Neutrophil (primary cell): ENCODE results near the gene NPHP4.

ENCODE experiments used
- H3K27ac ChIP-seq: fragments of 200-600 bp; sonication (generic); 2 replicates; pipeline ENCODE4 v1.5.1; 2016; ENCODE audit warnings: mild to moderate bottlenecking, moderate library complexity
- H3K27me3 ChIP-seq: fragments of 200-600 bp; sonication (generic); 2 replicates; pipeline ENCODE4 v1.6.0; 2016; ENCODE audit warnings: mild to moderate bottlenecking
- H3K36me3 ChIP-seq: fragments of 200-600 bp; sonication (generic); 2 replicates; pipeline ENCODE4 v1.5.1; 2017
- H3K4me1 ChIP-seq, 2 experiments: fragments of 200-600 bp in 1 of 2; sonication (generic) in 1 of 2; 1 replicate in 1 of 2; 2 replicates in 1 of 2; pipeline versions ENCODE4 v1.5.1 to v1.6.1; 2013 to 2016; ENCODE audit warnings: low read depth in 1 of 2, low read length in 1 of 2, mild to moderate bottlenecking in 1 of 2, moderate library complexity in 1 of 2; ENCODE audit not compliant: control insufficient read depth in 1 of 2, insufficient read depth in 1 of 2
- H3K4me3 ChIP-seq, 2 experiments: fragments of 200-600 bp in 1 of 2; sonication (generic) in 1 of 2; 1 replicate in 1 of 2; 2 replicates in 1 of 2; pipeline ENCODE4 v1.5.1; 2013 to 2016; ENCODE audit warnings: low read depth in 1 of 2, low read length in 1 of 2, mild to moderate bottlenecking in 1 of 2, moderate library complexity in 1 of 2
- H3K9me3 ChIP-seq: fragments of 200-600 bp; sonication (generic); 2 replicates; pipeline ENCODE4 v1.5.1; 2016
- CTCF ChIP-seq: fragments of 200-600 bp; sonication (generic); IDR thresholded peaks from 2 replicates; pipeline ENCODE4 v1.5.1; 2016; ENCODE audit warnings: antibody characterized with exemption

NPHP4 gene

GRCh38 chr1:5881526-5882222 lies 110.6 kb downstream of the NPHP4 start:
- no peaks in the 10 kb centered on the region for H3K27me3 ChIP-seq
- H3K9me3 ChIP-seq, result no peaks in the 10 kb centered on the region
- H3K4me1 ChIP-seq, result no peaks in the 10 kb centered on the region
- TF ChIP-seq CTCF, result no peak
- peaks cover 3% of the 10 kb centered on the region for H3K36me3 ChIP-seq
- no peak overlapping the region for H3K4me3 ChIP-seq
- H3K27ac ChIP-seq, result no peak overlapping the region

GRCh38 chr1:5880630-5881405 lies 111.4 kb downstream of the NPHP4 start:
- no peak for TF ChIP-seq CTCF
- H3K4me1 ChIP-seq, result no peaks in the 10 kb centered on the region
- no peak overlapping the region for H3K27ac ChIP-seq
- H3K9me3 ChIP-seq, result no peaks in the 10 kb centered on the region
- H3K27me3 ChIP-seq, result no peaks in the 10 kb centered on the region
- H3K4me3 ChIP-seq, result no peak overlapping the region
- H3K36me3 ChIP-seq, result peaks cover 7% of the 10 kb centered on the region

- H3K4me3 ChIP-seq, result no peak overlapping the region
- peaks cover 20% of the 10 kb centered on the region for H3K36me3 ChIP-seq
Measured at GRCh38 chr1:5879421-5879820, 112.8 kb downstream of the NPHP4 start.

GRCh38 chr1:5878971-5879370 lies 113.3 kb downstream of the NPHP4 start:
- H3K9me3 ChIP-seq, result no peaks in the 10 kb centered on the region
- H3K36me3 ChIP-seq, result peaks cover 23% of the 10 kb centered on the region
- H3K4me1 ChIP-seq, result no peaks in the 10 kb centered on the region
- TF ChIP-seq CTCF, result no peak
- no peaks in the 10 kb centered on the region for H3K27me3 ChIP-seq
- no peak overlapping the region for H3K4me3 ChIP-seq
- H3K27ac ChIP-seq, result no peak overlapping the region

More at GRCh38 chr1:5879421-5879820, 112.8 kb downstream of the NPHP4 start:
- TF ChIP-seq CTCF, result no peak
- Histone ChIP-seq H3K27me3 (no peaks in the 10 kb centered on the region), H3K9me3 (no peaks in the 10 kb centered on the region), H3K4me1 (no peaks in the 10 kb centered on the region), H3K27ac (no peak overlapping the region)

GRCh38 chr1:5877683-5878530 lies 114.3 kb downstream of the NPHP4 start:
- no peaks in the 10 kb centered on the region for H3K9me3 ChIP-seq
- H3K27me3 ChIP-seq, result no peaks in the 10 kb centered on the region
- H3K4me1 ChIP-seq, result no peaks in the 10 kb centered on the region
- peaks cover 23% of the 10 kb centered on the region for H3K36me3 ChIP-seq
- TF ChIP-seq CTCF, result no peak
- H3K4me3 ChIP-seq, result no peak overlapping the region
- no peak overlapping the region for H3K27ac ChIP-seq
